PFSK-1 (cell line): ENCODE data around the gene TMEM139.

Source experiments
- FOXP2 ChIP-seq: optimal IDR thresholded peaks from 2 replicates; pipeline ENCODE3; 2011; ENCODE audit warnings: borderline replicate concordance, control low read depth, inconsistent platforms; ENCODE audit not compliant: insufficient read depth; ENCODE audit errors: extremely low read length, extremely low read depth
- POLR2AphosphoS5 ChIP-seq: IDR thresholded peaks from 2 replicates; pipeline ENCODE4 v1.6.1; 2012; ENCODE audit warnings: low read depth, mild to moderate bottlenecking, control low read depth, low read length, moderate library complexity
- REST ChIP-seq, 2 experiments: IDR thresholded peaks; 2 replicates each; pipeline versions ENCODE4 v1.6.1 to v1.8.0; 2011 to 2012; ENCODE audit warnings: low read depth in 2 of 2, low read length in 2 of 2, control low read depth in 1 of 2, inconsistent platforms in 1 of 2, mild to moderate bottlenecking in 1 of 2, moderate library complexity in 1 of 2; ENCODE audit not compliant: insufficient read depth in 1 of 2
- SIN3A ChIP-seq: IDR thresholded peaks from 2 replicates; pipeline ENCODE4 v1.6.1; 2012; ENCODE audit warnings: mild to moderate bottlenecking, low read length, moderate library complexity, borderline replicate concordance; ENCODE audit not compliant: insufficient read depth
- TAF1 ChIP-seq: IDR thresholded peaks from 2 replicates; pipeline ENCODE4 v1.6.1; 2012; ENCODE audit warnings: low read length, control low read depth, borderline replicate concordance; ENCODE audit not compliant: insufficient read depth

The TMEM139 gene

DNA sequence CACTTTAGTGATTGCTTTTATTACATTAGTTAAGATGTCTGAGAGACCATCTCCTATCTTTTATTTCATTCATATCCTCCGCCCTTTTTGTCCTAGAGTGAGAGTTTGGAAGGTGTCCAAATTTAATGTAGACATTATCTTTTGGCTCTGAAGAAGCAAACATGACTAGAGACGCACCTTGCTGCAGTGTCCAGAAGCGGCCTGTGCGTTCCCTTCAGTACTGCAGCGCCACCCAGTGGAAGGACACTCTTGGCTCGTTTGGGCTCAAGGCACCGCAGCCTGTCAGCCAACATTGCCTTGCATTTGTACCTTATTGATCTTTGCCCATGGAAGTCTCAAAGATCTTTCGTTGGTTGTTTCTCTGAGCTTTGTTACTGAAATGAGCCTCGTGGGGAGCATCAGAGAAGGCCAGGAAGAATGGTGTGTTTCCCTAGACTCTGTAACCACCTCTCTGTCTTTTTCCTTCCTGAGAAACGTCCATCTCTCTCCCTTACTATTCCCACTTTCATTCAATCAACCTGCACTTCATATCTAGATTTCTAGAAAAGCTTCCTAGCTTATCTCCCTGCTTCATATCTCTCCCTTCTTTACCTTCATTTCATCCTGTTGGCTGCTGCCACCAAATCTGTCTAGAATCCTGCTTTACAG, 20.8 kb downstream of the TMEM139 start:
- TF ChIP-seq TAF1 = no peak
- TF ChIP-seq FOXP2 = no peak
- no peak for TF ChIP-seq POLR2AphosphoS5
- no peak for TF ChIP-seq SIN3A
- TF ChIP-seq REST (IDR thresholded peaks at IDR 0.05; ENCODE audit: insufficient read depth in 1 of 2, low read depth in 2 of 2, low read length in 2 of 2) = no peak

DNA sequence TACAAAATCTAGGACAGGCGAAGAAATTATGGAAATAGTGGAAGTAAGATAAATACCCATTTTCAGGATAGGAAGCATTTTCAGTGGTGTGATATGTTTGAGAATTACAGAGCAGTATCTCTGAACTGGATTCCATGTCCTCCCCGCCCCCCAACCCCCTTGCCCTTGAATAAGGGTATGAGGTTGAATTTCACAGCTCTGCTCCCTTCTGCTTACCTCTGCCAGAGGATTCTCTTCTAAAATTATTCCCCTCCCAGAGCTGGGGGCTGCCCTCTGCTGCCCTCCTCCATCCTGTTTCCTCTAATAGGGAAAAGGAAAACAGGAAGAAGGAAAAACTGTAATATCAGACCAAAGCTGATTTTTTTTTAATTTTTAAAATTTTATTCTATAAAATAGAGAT, 23.9 kb downstream of the TMEM139 start:
- no peak for TF ChIP-seq POLR2AphosphoS5
- no peak for TF ChIP-seq FOXP2
- no peak for TF ChIP-seq TAF1
- TF ChIP-seq SIN3A = no peak
- no peak for TF ChIP-seq REST (IDR thresholded peaks at IDR 0.05; ENCODE audit: insufficient read depth in 1 of 2, low read depth in 2 of 2, low read length in 2 of 2)

DNA sequence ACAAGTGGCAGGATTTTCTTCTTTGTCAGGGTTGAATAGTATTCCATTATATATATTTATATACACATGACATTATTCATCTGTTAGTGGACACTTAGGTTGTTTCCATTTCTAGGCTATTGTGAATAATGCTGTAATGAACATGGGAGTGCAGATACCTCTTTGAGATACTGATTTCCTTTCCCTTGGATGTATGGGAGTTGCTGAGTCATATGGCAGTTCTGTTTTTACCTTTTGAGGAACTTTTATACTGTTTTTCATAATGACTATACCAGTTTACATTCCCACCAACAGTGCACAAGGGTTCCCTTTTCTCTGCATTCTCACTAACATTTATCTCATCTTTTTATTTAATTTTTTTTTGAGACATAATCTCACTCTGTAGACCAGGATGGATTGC, 29.4 kb downstream of the TMEM139 start:
- no peak for TF ChIP-seq POLR2AphosphoS5
- no peak for TF ChIP-seq REST (IDR thresholded peaks at IDR 0.05; ENCODE audit: insufficient read depth in 1 of 2, low read depth in 2 of 2, low read length in 2 of 2)
- TF ChIP-seq SIN3A = no peak
- no peak for TF ChIP-seq TAF1
- no peak for TF ChIP-seq FOXP2

DNA sequence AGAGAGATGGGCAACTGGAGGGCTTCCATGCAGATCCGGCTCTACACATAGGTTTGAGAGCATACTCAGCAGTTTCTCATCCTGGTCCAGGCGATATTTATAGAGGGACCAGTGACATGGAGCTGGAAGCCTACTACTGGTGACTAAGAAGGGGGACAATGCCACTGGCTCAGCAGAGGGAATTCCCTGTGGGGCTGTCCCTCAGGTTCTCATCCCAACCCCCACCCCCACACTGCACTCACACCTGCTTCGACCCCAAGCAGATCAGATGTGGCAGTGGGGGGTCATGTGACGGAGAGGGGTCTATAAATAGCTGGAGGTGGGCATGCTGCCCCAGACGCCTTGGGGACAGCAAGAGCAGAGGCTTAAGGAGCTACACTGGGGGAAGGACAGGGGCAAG, 31.0 kb downstream of the TMEM139 start, which contains the start of gene CLCN1:
CLCN1 (plus strand) TSS at position 336 of the 400 bp plus-strand sequence. CDS start 102 bp downstream, outside the sequence.
- no peak for TF ChIP-seq POLR2AphosphoS5

- TF ChIP-seq POLR2AphosphoS5 = no peak
Observed at GRCh38 chr7:143316492-143316891, 31.7 kb downstream of the TMEM139 start.

GRCh38 chr7:143318661-143319060, 33.9 kb downstream of the TMEM139 start:
- TF ChIP-seq SIN3A (no peak), FOXP2 (no peak), REST (IDR thresholded peaks at IDR 0.05; ENCODE audit: insufficient read depth in 1 of 2, low read depth in 2 of 2, low read length in 2 of 2) (no peak), POLR2AphosphoS5 (no peak), TAF1 (no peak)
